Measurements from ENCODE around the gene WAS. TPM values are rescaled to one million over a fixed set of nuclear protein-coding genes. Genes with fewer than 3 reads are reported as not detected.
A peak's percentile ranks its signal among the peaks of the same experiment; 100 is the strongest.

WAS gene
- total and polyA plus RNA-seq, 8 donors: 0.39 to 7.5 (median 1.0) TPM

GRCh38 chrX:48696909-48697727, 13.5 kb downstream of the WAS start:
- Histone ChIP-seq H3K27me3 (peaks cover 0 to 5% (median 0%) of the 10 kb centered on the region in 4 donors), H3K4me3 (peak overlapping the region; percentile 26 to 57 (median 52)), H3K27ac (peak overlapping the region in 2 of 4 donors; percentile 23 to 74), H3K36me3 (no peaks in the 10 kb centered on the region), H3K9me3 (no peaks in the 10 kb centered on the region), H3K4me1 (no peaks in the 10 kb centered on the region)
- peak in 1 of 6 donors; percentile 21 for DNase-seq
- WGBS, 2 donors: 1 to 44% methylated on average over 55 to 56 of the region's 56 CpGs
- FAIRE-seq: no peak
- no peak for TF ChIP-seq CTCF (IDR thresholded peaks at IDR 0.05)
- intact Hi-C loops (cut with DNase I): no loop called here
- peak in 1 of 4 donors; percentile 5 for ATAC-seq

GRCh38 chrX:48698306-48698705, 14.7 kb downstream of the WAS start:
- Histone ChIP-seq H3K4me1 (no peaks in the 10 kb centered on the region), H3K27ac (no peak overlapping the region), H3K9me3 (no peaks in the 10 kb centered on the region), H3K27me3 (no peaks in the 10 kb centered on the region), H3K4me3 (no peak overlapping the region), H3K36me3 (no peaks in the 10 kb centered on the region)
- ATAC-seq (no peak), FAIRE-seq (no peak), DNase-seq (no peak)
- intact Hi-C loops (cut with DNase I): no loop called here
- WGBS, 2 donors: 67 to 88% methylated on average over 5 of the region's 5 CpGs
- no peak for TF ChIP-seq CTCF (IDR thresholded peaks at IDR 0.05)

- DNase-seq (peak in 1 of 6 donors; percentile 73), ATAC-seq (no peak), FAIRE-seq (no peak)
- Histone ChIP-seq H3K27me3 (no peaks in the 10 kb centered on the region), H3K4me3 (no peak overlapping the region), H3K4me1 (no peaks in the 10 kb centered on the region), H3K36me3 (no peaks in the 10 kb centered on the region), H3K9me3 (no peaks in the 10 kb centered on the region), H3K27ac (no peak overlapping the region)
- WGBS, 2 donors: 94 to 95% methylated on average over 23 of the region's 23 CpGs
- intact Hi-C loops (cut with DNase I): no loop called here
- no peak for TF ChIP-seq CTCF (IDR thresholded peaks at IDR 0.05)
Measured at GRCh38 chrX:48700246-48700645, 16.6 kb downstream of the WAS start.

GRCh38 chrX:48700951-48701653, 17.5 kb downstream of the WAS start:
- DNase-seq: no peak
- intact Hi-C loops (cut with DNase I): no loop called here
- no peak for ATAC-seq
- Histone ChIP-seq H3K9me3 (no peaks in the 10 kb centered on the region), H3K27me3 (no peaks in the 10 kb centered on the region), H3K36me3 (no peaks in the 10 kb centered on the region), H3K4me3 (no peak overlapping the region), H3K4me1 (no peaks in the 10 kb centered on the region), H3K27ac (no peak overlapping the region)
- WGBS, 2 donors: 83 to 93% methylated on average over 3 of the region's 3 CpGs
- TF ChIP-seq CTCF (IDR thresholded peaks at IDR 0.05): no peak
- no peak for FAIRE-seq

GRCh38 chrX:48702032-48702431, 18.4 kb downstream of the WAS start:
- no peak for TF ChIP-seq CTCF (IDR thresholded peaks at IDR 0.05)
- no peaks in the 10 kb centered on the region for H3K9me3 ChIP-seq
- DNase-seq: no peak
- no peaks in the 10 kb centered on the region for H3K27me3 ChIP-seq
- no peaks in the 10 kb centered on the region for H3K4me1 ChIP-seq
- no peak overlapping the region for H3K4me3 ChIP-seq
- no peak overlapping the region for H3K27ac ChIP-seq
- H3K36me3 ChIP-seq: no peaks in the 10 kb centered on the region
- WGBS, 2 donors: 76 to 90% methylated on average over 2 of the region's 2 CpGs
- no peak for FAIRE-seq
- intact Hi-C loops (cut with DNase I): no loop called here
- no peak for ATAC-seq
